Adrenal gland (tissue), 12 donors: ENCODE results near the gene KRT73. TPM values are rescaled to one million over a fixed set of nuclear protein-coding genes. Genes with fewer than 3 reads are reported as not detected.

Experiments used
- DNase-seq, 7 donors: peaks; one replicate each; pipeline ENCODE4 v3.0.0-alpha.2; 2019 to 2020
- H3K27ac ChIP-seq, 5 donors: fragments of 200-600 bp; sonication (generic) in 4 of 5; 1 replicate in 3 of 5; 2 replicates in 2 of 5; pipeline versions ENCODE4 v1.5.1 to v1.8.0; 2016 to 2020; ENCODE audit warnings: mild to moderate bottlenecking in 1 of 5
- H3K27me3 ChIP-seq: fragments of 200-600 bp; 2 replicates; pipeline ENCODE4 v1.8.0; 2021
- H3K36me3 ChIP-seq, 2 donors: fragments of 200-600 bp; replicated peaks in 1 of 2; 1 replicate in 1 of 2; 2 replicates in 1 of 2; pipeline versions ENCODE4 v1.5.1 to v1.8.0; 2018 to 2022
- H3K4me1 ChIP-seq, 2 donors: fragments of 200-600 bp; replicated peaks in 1 of 2; 1 replicate in 1 of 2; 2 replicates in 1 of 2; pipeline versions ENCODE4 v1.5.1 to v1.8.0; 2018 to 2021
- H3K4me3 ChIP-seq, 4 donors: fragments of 200-600 bp; sonication (generic) in 3 of 4; one replicate each; pipeline ENCODE4 v1.5.1; 2016 to 2018
- H3K9me3 ChIP-seq, 3 donors: fragments of 200-600 bp; sonication (generic) in 1 of 3; replicated peaks in 1 of 3; 1 replicate in 2 of 3; 2 replicates in 1 of 3; pipeline versions ENCODE4 v1.5.1 to v1.8.0; 2016 to 2021
- CTCF ChIP-seq, 6 experiments: fragments of 450-650 bp in 4 of 6; fragments of 200-600 bp in 2 of 6; sonication (generic) in 1 of 6; IDR thresholded peaks; 1 replicate in 5 of 6; 2 replicates in 1 of 6; pipeline versions ENCODE4 v1.5.1 to v1.8.0; 2016 to 2021; ENCODE audit warnings: antibody characterized with exemption in 6 of 6, mild to moderate bottlenecking in 2 of 6, moderate library complexity in 1 of 6
- POLR2A ChIP-seq, 2 donors: fragments of 450-650 bp; IDR thresholded peaks; one replicate each; pipeline ENCODE4 v1.6.1; 2017; ENCODE audit warnings: antibody characterized with exemption in 2 of 2, mild to moderate bottlenecking in 2 of 2, moderate library complexity in 1 of 2
- WGBS, 4 donors: extraction: QIAGEN DNeasy Blood & Tissue Kit in 2 of 4; methylation state at CpG; one replicate each; pipeline versions ENCODE4 v1.1.5 to v1.1.7; 2013 to 2017; 5-methylcytosine and 5-hydroxymethylcytosine counted together
- intact Hi-C, 2 donors: fragments of 100-400 bp; cut with DNase I; formaldehyde crosslinking; loops; one replicate each; pipeline versions ENCODE4 v1.14.1 to v1.15.0; 2022 to 2023
- polyA plus RNA-seq, 3 donors: library from polyadenylated mRNA; stranded (reverse); fragments of 200-250 nt in 2 of 3; fragments of 350-450 nt in 1 of 3; fragmentation: Illumina TruSeq in 1 of 3; extraction: RNeasy Lipid Tissue Mini Kit (QIAGEN cat#74804) in 1 of 3; gene quantifications; one replicate each; pipeline ENCODE4 v1.2.3, GENCODE V29; 2013 to 2014
- total RNA-seq, 9 donors: library from RNA; depleted of rRNA in 4 of 9; stranded (reverse); fragments of >200 nt in 4 of 9; fragments of 120-200 nt in 1 of 9; fragmentation: NEBNext Ultra II Directional in 1 of 9; extraction: Animal tissue kit (Norgen Biotek cat#: 25700) in 1 of 9; gene quantifications; one replicate each; pipeline versions ENCODE4 v1.1.0 to v1.2.4, GENCODE V29; 2013 to 2023
- donor health status: healthy with polysubstance abuse.
- donor health status: Bipolar disorder and iron deficiency.
- donor health status: DM: yes; HTN: yes; CAD: no.
- donor health status: DM: no; HTN: no; CAD: no.
- donor health status: DM: no; HTN: no; CAD: no.
- donor health status: DM: yes; HTN: yes; CAD: no.

KRT73 gene
- total and polyA plus RNA-seq, 12 donors, result 0.18 to 0.64 TPM; not detected in 10

DNA sequence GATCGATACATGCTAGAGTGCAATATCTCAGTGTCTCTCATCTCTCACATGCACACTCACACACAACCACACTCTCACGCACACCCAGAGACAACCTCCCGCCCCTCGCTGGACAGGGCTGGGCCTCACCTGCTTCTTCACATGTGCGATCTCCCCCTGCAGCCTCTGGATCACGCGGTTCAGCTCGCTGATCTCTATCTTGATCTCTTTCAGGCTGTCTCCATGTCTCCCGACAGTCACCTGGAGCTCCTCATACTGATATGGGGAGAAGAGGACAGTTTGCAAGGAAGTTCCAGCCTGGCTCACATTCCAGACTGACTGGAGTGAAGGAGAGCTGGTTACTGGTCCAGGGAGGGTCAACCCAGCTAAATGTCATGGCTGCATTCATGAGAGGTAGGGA, 29.2 kb upstream of the KRT73 start:
- Histone ChIP-seq H3K27ac (no peak overlapping the region), H3K4me1 (no peaks in the 10 kb centered on the region), H3K9me3 (no peaks in the 10 kb centered on the region), H3K36me3 (no peaks in the 10 kb centered on the region), H3K27me3 (peaks cover under 1% of the 10 kb centered on the region), H3K4me3 (no peak overlapping the region)
- TF ChIP-seq CTCF (IDR thresholded peaks at IDR 0.05) (no peak), POLR2A (IDR thresholded peaks at IDR 0.05) (no peak)
- intact Hi-C loops, result no loop called here
- DNase-seq, result no peak
- 92 to 97% (median 93%) methylated on average over 9 of the region's 9 CpGs for WGBS, 4 donors

DNA sequence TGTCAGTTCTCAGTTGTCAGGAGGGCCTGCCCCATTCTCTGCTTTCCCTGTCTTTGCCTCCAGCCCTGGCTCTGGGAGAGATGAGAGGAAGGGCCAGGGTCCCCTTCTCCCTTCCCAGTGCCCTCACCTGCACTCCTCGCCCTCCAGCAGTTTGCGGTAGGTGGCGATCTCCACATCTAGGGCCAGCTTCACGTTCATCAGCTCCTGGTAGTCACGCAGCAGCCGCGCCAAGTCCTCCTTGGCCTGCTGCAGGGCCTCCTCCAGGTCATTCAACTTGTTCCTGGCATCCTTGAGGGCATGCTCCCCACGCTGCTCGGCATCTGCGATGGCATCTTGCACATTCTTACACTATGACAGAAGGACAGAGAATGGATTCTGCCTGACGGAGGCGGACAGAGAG, 28.3 kb upstream of the KRT73 start:
- Histone ChIP-seq H3K36me3 (no peaks in the 10 kb centered on the region), H3K27ac (no peak overlapping the region), H3K4me3 (no peak overlapping the region), H3K9me3 (no peaks in the 10 kb centered on the region), H3K27me3 (no peaks in the 10 kb centered on the region), H3K4me1 (no peaks in the 10 kb centered on the region)
- DNase-seq, result no peak
- intact Hi-C loops, result no loop called here
- WGBS, 4 donors, result 85 to 89% (median 87%) methylated on average over 7 to 12 of the region's 12 CpGs
- TF ChIP-seq POLR2A (IDR thresholded peaks at IDR 0.05) (no peak), CTCF (IDR thresholded peaks at IDR 0.05) (no peak)

GRCh38 chr12:52645982-52646381, 27.6 kb upstream of the KRT73 start:
- DNase-seq, result no peak
- WGBS, 4 donors, result 67 to 85% (median 76%) methylated on average over 3 to 4 of the region's 4 CpGs
- Histone ChIP-seq H3K27ac (no peak overlapping the region), H3K27me3 (no peaks in the 10 kb centered on the region), H3K36me3 (no peaks in the 10 kb centered on the region), H3K4me3 (no peak overlapping the region), H3K9me3 (no peaks in the 10 kb centered on the region), H3K4me1 (no peaks in the 10 kb centered on the region)
- TF ChIP-seq CTCF (IDR thresholded peaks at IDR 0.05) (no peak), POLR2A (IDR thresholded peaks at IDR 0.05) (no peak)
- intact Hi-C loops, result no loop called here

- TF ChIP-seq POLR2A (IDR thresholded peaks at IDR 0.05) (no peak), CTCF (IDR thresholded peaks at IDR 0.05) (no peak)
- Histone ChIP-seq H3K9me3 (no peaks in the 10 kb centered on the region), H3K4me3 (no peak overlapping the region), H3K27ac (no peak overlapping the region), H3K27me3 (peaks cover 3% of the 10 kb centered on the region), H3K36me3 (no peaks in the 10 kb centered on the region), H3K4me1 (no peaks in the 10 kb centered on the region)
- intact Hi-C loops, result no loop called here
- 66 to 78% (median 73%) methylated on average over 7 of the region's 7 CpGs for WGBS, 4 donors
- DNase-seq, result no peak
These were observed 26.9 kb upstream of the KRT73 start for GRCh38 chr12:52645120-52645761.
